Activated T-cell treated with anti-CD3 and anti-CD28 coated beads, Interleukin-2, amount 50 U/mL, for 72 hours (primary cell): ENCODE data around the gene LRPAP1. TPM values are rescaled to one million over a fixed set of nuclear protein-coding genes. Genes with fewer than 3 reads are reported as not detected.

Experiments used
- ATAC-seq, 2 donors: fragments of 150-1000 bp; cut with Tn5 transposase; replicated peaks in 1 of 2; 2 replicates each; pipeline ENCODE4 v1.10.0; 2021; ENCODE audit warnings: moderate library complexity in 2 of 2, mild to moderate bottlenecking in 1 of 2
- DNase-seq, 2 donors: peaks; one replicate each; pipeline ENCODE4 v3.0.0; 2021 to 2022; ENCODE audit warnings: mixed read lengths in 1 of 2
- H3K27ac Mint-ChIP-seq: one replicate; pipeline ENCODE4 v1.8.0; 2022; ENCODE audit warnings: mild to moderate bottlenecking, moderate library complexity, mixed read lengths
- H3K27me3 Mint-ChIP-seq: one replicate; pipeline ENCODE4 v1.8.0; 2022; ENCODE audit warnings: low read depth, mixed read lengths
- H3K36me3 Mint-ChIP-seq, 2 donors: one replicate each; pipeline ENCODE4 v1.8.0; 2022; ENCODE audit warnings: mixed read lengths in 2 of 2, mild to moderate bottlenecking in 1 of 2; ENCODE audit not compliant: insufficient read depth in 2 of 2
- H3K4me1 Mint-ChIP-seq: one replicate; pipeline ENCODE4 v1.8.0; 2022; ENCODE audit warnings: low read depth, mixed read lengths
- H3K4me3 Mint-ChIP-seq, 2 donors: one replicate each; pipeline ENCODE4 v1.8.0; 2022; ENCODE audit warnings: mild to moderate bottlenecking in 2 of 2, mixed read lengths in 2 of 2, moderate library complexity in 2 of 2
- H3K9me3 Mint-ChIP-seq, 2 donors: one replicate each; pipeline ENCODE4 v1.8.0; 2022; ENCODE audit warnings: mixed read lengths in 2 of 2
- total RNA-seq, 2 donors: library from RNA; stranded (reverse); gene quantifications; one replicate each; pipeline ENCODE4 v1.2.3, GENCODE V29; 2022

The LRPAP1 gene
- total RNA-seq, 2 donors from 2014 or later, result 49.7 to 52.7 TPM

DNA sequence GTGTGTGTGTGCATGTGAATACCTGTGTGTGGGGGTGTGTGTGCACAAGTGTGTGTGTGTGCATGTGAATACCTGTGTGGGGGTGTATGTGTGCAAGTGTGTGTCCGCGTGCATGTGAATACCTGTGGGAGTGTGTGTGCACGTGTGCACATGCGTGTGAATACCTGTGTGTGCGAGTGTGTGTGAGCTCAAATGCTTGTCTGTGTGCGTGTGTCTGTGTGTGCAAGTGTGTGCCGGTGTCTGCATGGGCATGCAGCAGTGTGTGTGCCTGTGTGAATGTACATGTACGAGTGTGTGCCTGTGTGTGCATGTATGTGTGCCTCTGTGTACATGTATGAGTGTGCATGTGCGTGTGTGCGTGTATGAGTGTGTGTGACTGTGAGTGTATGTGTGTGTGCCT, 64.1 kb downstream of the LRPAP1 start:
- Mint-ChIP-seq H3K36me3 (no peaks in the 10 kb centered on the region), H3K4me1 (no peaks in the 10 kb centered on the region), H3K9me3 (no peaks in the 10 kb centered on the region), H3K27ac (no peak overlapping the region), H3K4me3 (no peak overlapping the region), H3K27me3 (peaks cover 6% of the 10 kb centered on the region)
- ATAC-seq (no peak), DNase-seq (no peak)

GRCh38 chr4:3467601-3468031, 64.6 kb downstream of the LRPAP1 start:
- no peak overlapping the region for H3K27ac Mint-ChIP-seq
- H3K9me3 Mint-ChIP-seq, result no peaks in the 10 kb centered on the region
- H3K36me3 Mint-ChIP-seq, result no peaks in the 10 kb centered on the region
- DNase-seq (no peak), ATAC-seq (no peak)
- H3K27me3 Mint-ChIP-seq, result peaks cover 8% of the 10 kb centered on the region
- H3K4me3 Mint-ChIP-seq, result no peak overlapping the region
- no peaks in the 10 kb centered on the region for H3K4me1 Mint-ChIP-seq

GRCh38 chr4:3466691-3467600, 65.3 kb downstream of the LRPAP1 start:
- Mint-ChIP-seq H3K4me3 (no peak overlapping the region), H3K27me3 (peaks cover 14% of the 10 kb centered on the region), H3K36me3 (no peaks in the 10 kb centered on the region), H3K27ac (no peak overlapping the region), H3K9me3 (no peaks in the 10 kb centered on the region), H3K4me1 (no peaks in the 10 kb centered on the region)
- DNase-seq (no peak), ATAC-seq (no peak)

DNA sequence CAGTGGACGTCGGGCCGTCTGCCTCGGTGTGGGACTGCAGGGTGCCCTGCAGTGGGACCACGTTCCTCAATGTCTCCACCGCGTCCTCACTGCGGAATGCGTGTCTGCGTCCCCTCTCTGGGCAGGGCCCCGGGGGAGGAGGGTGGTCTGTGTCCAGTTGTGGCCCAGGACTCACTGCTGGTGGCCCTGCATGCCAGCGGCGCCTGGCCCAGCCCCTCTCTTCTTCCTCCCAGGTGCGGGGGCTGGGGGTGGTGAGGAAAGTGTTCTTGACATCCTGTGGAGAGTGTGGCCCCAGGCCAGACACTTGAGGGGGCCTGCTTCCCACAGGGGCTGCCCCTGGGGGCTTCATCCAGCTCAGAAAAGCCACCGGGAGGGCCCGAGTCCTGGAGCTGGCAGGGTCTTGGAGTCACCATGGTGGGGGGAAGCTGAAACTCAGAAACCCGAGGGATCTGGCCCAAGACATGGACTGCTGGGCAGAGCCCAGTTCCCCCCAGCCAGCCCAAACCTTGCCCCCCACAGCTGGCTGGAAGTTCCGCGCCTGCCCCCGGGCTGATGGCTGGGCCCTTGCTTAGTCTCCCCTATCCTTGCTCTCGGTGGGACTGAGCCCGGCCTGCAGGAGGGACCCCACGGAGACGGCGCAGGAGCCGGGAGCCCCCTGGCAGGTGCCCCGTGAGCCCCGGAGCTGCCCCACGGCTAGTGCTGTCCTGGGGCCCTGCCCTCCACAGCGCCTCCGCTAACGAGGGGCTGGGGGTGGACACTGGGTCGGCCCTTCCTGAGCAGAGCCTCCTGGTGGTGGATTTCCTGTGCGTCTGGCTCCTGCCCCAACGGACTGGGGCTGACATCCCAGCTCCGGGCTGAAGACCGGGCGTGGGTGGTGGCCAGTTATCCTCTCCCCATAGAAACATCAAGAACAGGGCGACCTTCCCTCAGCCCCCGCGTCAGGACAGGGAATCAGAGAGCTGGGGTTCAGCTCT, 66.2 kb downstream of the LRPAP1 start:
- no peaks in the 10 kb centered on the region for H3K9me3 Mint-ChIP-seq
- H3K36me3 Mint-ChIP-seq, result no peaks in the 10 kb centered on the region
- ATAC-seq, result no peak
- H3K4me3 Mint-ChIP-seq, result no peak overlapping the region
- H3K27me3 Mint-ChIP-seq, result peaks cover 14% of the 10 kb centered on the region
- no peaks in the 10 kb centered on the region for H3K4me1 Mint-ChIP-seq
- DNase-seq, result no peak
- H3K27ac Mint-ChIP-seq, result no peak overlapping the region

DNA sequence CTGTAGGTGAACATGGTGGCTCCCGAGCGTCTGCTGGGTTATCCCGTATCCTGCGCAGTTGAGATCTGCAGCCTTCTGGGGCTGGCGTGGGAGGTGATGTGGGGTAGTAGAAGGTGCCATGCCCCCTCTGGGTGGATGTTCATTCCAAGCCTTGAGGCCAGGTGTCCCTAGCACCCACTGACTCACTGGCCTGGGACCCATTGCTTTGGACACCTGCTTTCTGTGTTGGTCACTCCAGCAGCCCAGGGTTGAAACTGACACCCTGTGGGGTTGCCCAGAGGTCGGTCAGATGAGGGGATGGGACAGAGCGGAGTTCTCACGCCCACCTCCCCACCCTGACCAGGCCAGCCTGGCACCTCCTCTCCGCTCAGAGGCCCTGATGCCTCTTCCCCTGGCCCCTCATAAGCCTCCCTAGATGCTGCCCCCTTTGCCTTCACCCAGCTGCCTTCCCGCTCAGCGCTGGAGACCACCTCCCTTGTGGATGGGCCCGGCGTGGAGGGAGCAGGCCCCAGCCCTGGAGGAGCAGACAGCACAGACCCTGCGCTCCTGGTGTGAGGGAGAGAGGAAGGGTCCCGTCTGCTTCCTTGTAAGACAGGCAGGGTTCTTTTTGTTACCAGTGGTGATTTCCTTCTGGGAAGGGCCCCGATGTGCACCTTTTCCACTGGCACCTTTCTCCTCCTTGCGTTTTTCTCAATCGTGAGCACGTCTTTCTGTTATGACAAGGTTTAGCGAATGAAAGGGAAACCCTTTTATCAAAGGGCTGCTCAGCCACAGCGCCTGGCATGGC, 67.1 kb downstream of the LRPAP1 start:
- H3K27ac Mint-ChIP-seq, result no peak overlapping the region
- H3K36me3 Mint-ChIP-seq, result no peaks in the 10 kb centered on the region
- H3K27me3 Mint-ChIP-seq, result peaks cover 14% of the 10 kb centered on the region
- DNase-seq (no peak), ATAC-seq (no peak)
- no peaks in the 10 kb centered on the region for H3K4me1 Mint-ChIP-seq
- no peaks in the 10 kb centered on the region for H3K9me3 Mint-ChIP-seq
- H3K4me3 Mint-ChIP-seq, result no peak overlapping the region

DNA sequence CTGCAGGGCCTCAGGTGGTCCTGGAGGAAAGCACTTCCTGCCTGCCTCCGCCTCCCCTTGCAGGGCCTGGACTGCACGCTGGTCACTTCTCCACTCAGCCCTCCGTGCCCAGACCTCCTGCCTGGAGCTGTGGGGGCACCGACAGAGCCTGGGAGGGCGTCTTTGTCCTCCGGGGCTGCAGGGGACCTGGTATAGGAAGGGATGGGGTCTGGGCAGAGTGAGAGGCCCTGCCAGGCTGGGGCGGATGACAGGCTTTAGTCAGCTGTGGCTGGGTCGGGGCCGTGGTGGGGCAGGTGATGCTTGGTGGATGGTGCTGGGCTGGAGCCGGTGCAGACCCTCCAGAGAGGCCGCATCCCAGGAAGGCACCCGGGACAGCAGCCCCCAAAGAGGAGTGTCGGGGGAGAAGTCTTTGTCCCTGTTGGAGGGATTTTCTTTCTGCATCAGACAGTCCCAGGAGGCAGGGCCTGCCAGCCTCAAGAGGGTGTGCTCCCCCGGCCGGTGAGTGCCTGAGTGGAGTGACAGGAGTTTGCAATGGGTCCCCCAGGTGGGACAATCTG, 67.8 kb downstream of the LRPAP1 start:
- ATAC-seq (no peak), DNase-seq (no peak)
- H3K27me3 Mint-ChIP-seq, result peaks cover 14% of the 10 kb centered on the region
- no peaks in the 10 kb centered on the region for H3K36me3 Mint-ChIP-seq
- H3K9me3 Mint-ChIP-seq, result no peaks in the 10 kb centered on the region
- H3K4me1 Mint-ChIP-seq, result no peaks in the 10 kb centered on the region
- H3K4me3 Mint-ChIP-seq, result no peak overlapping the region
- no peak overlapping the region for H3K27ac Mint-ChIP-seq

- no peaks in the 10 kb centered on the region for H3K9me3 Mint-ChIP-seq
- DNase-seq, result no peak
- H3K27me3 Mint-ChIP-seq, result peaks cover 14% of the 10 kb centered on the region
- no peak for ATAC-seq
- H3K27ac Mint-ChIP-seq, result no peak overlapping the region
- no peaks in the 10 kb centered on the region for H3K36me3 Mint-ChIP-seq
- no peaks in the 10 kb centered on the region for H3K4me1 Mint-ChIP-seq
- H3K4me3 Mint-ChIP-seq, result no peak overlapping the region
These were observed 68.5 kb downstream of the LRPAP1 start for GRCh38 chr4:3463556-3464348.

DNA sequence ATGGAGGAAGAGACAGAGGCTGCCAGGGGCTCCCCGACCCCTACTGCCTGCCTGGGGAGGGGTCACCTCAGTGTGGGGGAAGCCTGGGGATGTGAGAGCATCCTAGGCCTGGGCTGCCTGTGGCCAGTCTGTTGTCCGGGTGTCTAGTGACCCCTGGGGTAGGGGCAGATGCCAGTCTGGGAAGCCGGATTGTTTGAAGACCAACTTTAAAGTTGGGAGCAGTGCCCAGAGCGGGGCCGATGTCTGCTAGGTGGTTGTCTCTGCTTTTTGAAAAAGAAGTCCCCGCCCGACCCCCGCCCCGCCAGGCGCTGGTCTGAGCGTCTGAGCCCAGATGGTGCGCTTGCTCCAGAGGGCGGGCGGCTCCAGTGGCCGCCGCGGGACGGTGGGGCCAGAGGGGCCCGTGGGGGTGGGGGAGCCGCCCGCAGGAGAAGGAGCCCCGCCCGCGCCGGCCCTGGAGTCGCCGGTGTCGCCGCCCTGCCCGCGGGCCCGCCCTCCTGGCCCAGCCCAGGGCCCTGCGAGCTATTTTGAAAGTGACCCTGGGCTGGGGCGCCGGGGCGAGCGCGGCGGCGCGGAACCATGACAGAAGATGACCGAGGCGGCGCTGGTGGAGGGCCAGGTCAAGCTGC, 69.3 kb downstream of the LRPAP1 start, which contains the start of gene DOK7:
TSS of gene DOK7 (plus strand) at position 517 of the 626 bp plus-strand sequence. CDS start at position 587, 70 bp downstream.
- H3K36me3 Mint-ChIP-seq, result no peaks in the 10 kb centered on the region
- peaks cover 14% of the 10 kb centered on the region for H3K27me3 Mint-ChIP-seq
- peak within 1 kb of the TSS; percentile 62 to 64 for H3K4me3 Mint-ChIP-seq
- no peaks in the 10 kb centered on the region for H3K9me3 Mint-ChIP-seq
- H3K27ac Mint-ChIP-seq, result no peak within 1 kb of the TSS
- DNase-seq (no peak), ATAC-seq (peak; percentile 43 to 60)
- no peaks in the 10 kb centered on the region for H3K4me1 Mint-ChIP-seq

GRCh38 chr4:3462321-3462789, 69.9 kb downstream of the LRPAP1 start:
- H3K27ac Mint-ChIP-seq, result no peak overlapping the region
- H3K4me3 Mint-ChIP-seq, result peak overlapping the region in 1 of 2 donors; percentile 62
- no peak for ATAC-seq
- H3K9me3 Mint-ChIP-seq, result no peaks in the 10 kb centered on the region
- DNase-seq, result no peak
- no peaks in the 10 kb centered on the region for H3K36me3 Mint-ChIP-seq
- peaks cover 14% of the 10 kb centered on the region for H3K27me3 Mint-ChIP-seq
- H3K4me1 Mint-ChIP-seq, result no peaks in the 10 kb centered on the region

GRCh38 chr4:3461515-3462291, 70.5 kb downstream of the LRPAP1 start:
- Mint-ChIP-seq H3K27ac (no peak overlapping the region), H3K27me3 (peaks cover 14% of the 10 kb centered on the region), H3K36me3 (no peaks in the 10 kb centered on the region), H3K9me3 (no peaks in the 10 kb centered on the region), H3K4me1 (no peaks in the 10 kb centered on the region), H3K4me3 (no peak overlapping the region)
- ATAC-seq, result no peak
- no peak for DNase-seq

DNA sequence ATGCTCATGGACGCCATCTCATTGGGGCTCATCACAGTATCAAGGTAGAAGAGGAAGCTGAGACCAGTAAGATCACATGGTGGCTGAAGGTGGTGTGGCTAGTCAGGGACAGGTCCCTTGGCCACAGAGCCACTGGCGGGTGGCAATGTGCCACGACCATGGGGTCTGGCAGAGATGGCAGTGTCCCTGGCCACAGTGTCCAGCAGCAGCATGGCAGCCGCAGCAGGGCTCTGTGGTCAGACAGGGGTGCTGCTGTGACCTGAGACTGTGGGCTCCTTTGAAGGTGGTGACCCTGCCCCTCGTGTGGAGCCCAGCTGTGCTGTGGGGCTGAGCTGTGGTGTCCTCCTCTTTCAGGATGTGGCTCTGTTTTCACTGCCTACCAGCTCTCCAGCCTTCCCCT, 71.3 kb downstream of the LRPAP1 start:
- H3K9me3 Mint-ChIP-seq, result no peaks in the 10 kb centered on the region
- peaks cover 14% of the 10 kb centered on the region for H3K27me3 Mint-ChIP-seq
- DNase-seq (no peak), ATAC-seq (no peak)
- H3K4me1 Mint-ChIP-seq, result no peaks in the 10 kb centered on the region
- no peak overlapping the region for H3K27ac Mint-ChIP-seq
- no peak overlapping the region for H3K4me3 Mint-ChIP-seq
- no peaks in the 10 kb centered on the region for H3K36me3 Mint-ChIP-seq
